PFSK-1 (cell line): ENCODE measurements around the gene RAD51.

Experiments
- FOXP2 ChIP-seq: optimal IDR thresholded peaks from 2 replicates; pipeline ENCODE3; 2011; ENCODE audit warnings: borderline replicate concordance, control low read depth, inconsistent platforms; ENCODE audit not compliant: insufficient read depth; ENCODE audit errors: extremely low read length, extremely low read depth
- POLR2AphosphoS5 ChIP-seq: IDR thresholded peaks from 2 replicates; pipeline ENCODE4 v1.6.1; 2012; ENCODE audit warnings: low read depth, mild to moderate bottlenecking, control low read depth, low read length, moderate library complexity
- REST ChIP-seq, 2 experiments: IDR thresholded peaks; 2 replicates each; pipeline versions ENCODE4 v1.6.1 to v1.8.0; 2011 to 2012; ENCODE audit warnings: low read depth in 2 of 2, low read length in 2 of 2, control low read depth in 1 of 2, inconsistent platforms in 1 of 2, mild to moderate bottlenecking in 1 of 2, moderate library complexity in 1 of 2; ENCODE audit not compliant: insufficient read depth in 1 of 2
- SIN3A ChIP-seq: IDR thresholded peaks from 2 replicates; pipeline ENCODE4 v1.6.1; 2012; ENCODE audit warnings: mild to moderate bottlenecking, low read length, moderate library complexity, borderline replicate concordance; ENCODE audit not compliant: insufficient read depth
- TAF1 ChIP-seq: IDR thresholded peaks from 2 replicates; pipeline ENCODE4 v1.6.1; 2012; ENCODE audit warnings: low read length, control low read depth, borderline replicate concordance; ENCODE audit not compliant: insufficient read depth

RAD51 gene

GRCh38 chr15:40754574-40754882 is 59.6 kb downstream of the RAD51 start:
- no peak for TF ChIP-seq TAF1
- no peak for TF ChIP-seq POLR2AphosphoS5
- TF ChIP-seq SIN3A = no peak
- no peak for TF ChIP-seq FOXP2
- no peak for TF ChIP-seq REST (IDR thresholded peaks at IDR 0.05; ENCODE audit: insufficient read depth in 1 of 2, low read depth in 2 of 2, low read length in 2 of 2)

- TF ChIP-seq SIN3A (peak; percentile 92; the same call in 1 of the 2 replicates), REST (IDR thresholded peaks at IDR 0.05; ENCODE audit: insufficient read depth in 1 of 2, low read depth in 2 of 2, low read length in 2 of 2) (no peak), TAF1 (peak; percentile 73; the same call in 1 of the 2 replicates), FOXP2 (peak; percentile 97), POLR2AphosphoS5 (peak; percentile 77)
Measured at GRCh38 chr15:40754883-40755811, 60.2 kb downstream of the RAD51 start, which contains the start of gene RMDN3. RMDN3 (minus strand) TSS chr15:40755254; CDS start chr15:40754783, 471 bp downstream.

- TF ChIP-seq SIN3A = no peak
- TF ChIP-seq FOXP2 = no peak
- no peak for TF ChIP-seq POLR2AphosphoS5
- TF ChIP-seq REST (IDR thresholded peaks at IDR 0.05; ENCODE audit: insufficient read depth in 1 of 2, low read depth in 2 of 2, low read length in 2 of 2) = no peak
Measured at GRCh38 chr15:40755812-40756208, 60.8 kb downstream of the RAD51 start.

GRCh38 chr15:40756938-40757337 is 62.0 kb downstream of the RAD51 start:
- TF ChIP-seq REST (IDR thresholded peaks at IDR 0.05; ENCODE audit: insufficient read depth in 1 of 2, low read depth in 2 of 2, low read length in 2 of 2) (peak in 1 of 2 experiments; percentile 41; a peak in 1 of 4 replicates), POLR2AphosphoS5 (no peak)

- no peak for TF ChIP-seq SIN3A
- no peak for TF ChIP-seq FOXP2
- TF ChIP-seq REST (IDR thresholded peaks at IDR 0.05; ENCODE audit: insufficient read depth in 1 of 2, low read depth in 2 of 2, low read length in 2 of 2) = no peak
- no peak for TF ChIP-seq POLR2AphosphoS5
- no peak for TF ChIP-seq TAF1
Measured at GRCh38 chr15:40759961-40760360, 65.0 kb downstream of the RAD51 start.
